Skeletal muscle satellite cell (primary cell): ENCODE data around the gene UBR4.

Experiments
- H3K27me3 ChIP-seq: 2 replicates; pipeline ENCODE4 v1.7.0; 2013; ENCODE audit warnings: low read length; ENCODE audit not compliant: control insufficient read depth, insufficient read depth
- H3K36me3 ChIP-seq: 2 replicates; pipeline ENCODE4 v1.7.0; 2013; ENCODE audit warnings: mild to moderate bottlenecking, control low read depth, low read length; ENCODE audit not compliant: insufficient read depth
- H3K4me1 ChIP-seq: 2 replicates; pipeline ENCODE4 v1.7.0; 2013; ENCODE audit warnings: low read length; ENCODE audit not compliant: control insufficient read depth, insufficient read depth
- H3K4me2 ChIP-seq: 2 replicates; pipeline ENCODE4 v1.7.0; 2013; ENCODE audit warnings: mild to moderate bottlenecking, low read length
- H3K4me3 ChIP-seq: 2 replicates; pipeline ENCODE4 v1.7.0; 2013; ENCODE audit warnings: low read length
- H3K9ac ChIP-seq: 2 replicates; pipeline ENCODE4 v1.7.0; 2013; ENCODE audit warnings: mild to moderate bottlenecking, low read depth, low read length, moderate library complexity
- H3K9me3 ChIP-seq: replicated peaks from 2 replicates; pipeline ENCODE4 v1.7.0; 2013; ENCODE audit warnings: mild to moderate bottlenecking, control low read depth, low read length

Gene UBR4

GRCh38 chr1:19213580-19213979 lies 3.5 kb upstream of the UBR4 start:
- H3K9me3 ChIP-seq = no peaks in the 10 kb centered on the region
- H3K9ac ChIP-seq = no peak overlapping the region
- no peak overlapping the region for H3K4me2 ChIP-seq
- H3K27me3 ChIP-seq = no peaks in the 10 kb centered on the region
- no peak overlapping the region for H3K4me3 ChIP-seq
- H3K4me1 ChIP-seq = peaks cover 7% of the 10 kb centered on the region
- peaks cover 29% of the 10 kb centered on the region for H3K36me3 ChIP-seq

GRCh38 chr1:19212167-19212566 lies 2.1 kb upstream of the UBR4 start:
- H3K4me1 ChIP-seq = peaks cover 14% of the 10 kb centered on the region
- H3K9ac ChIP-seq = no peak overlapping the region
- H3K4me3 ChIP-seq = no peak overlapping the region
- no peaks in the 10 kb centered on the region for H3K9me3 ChIP-seq
- H3K4me2 ChIP-seq = no peak overlapping the region
- peaks cover 20% of the 10 kb centered on the region for H3K36me3 ChIP-seq
- no peaks in the 10 kb centered on the region for H3K27me3 ChIP-seq

GRCh38 chr1:19210772-19211549 lies 895 bp upstream of the UBR4 start:
- H3K27me3 ChIP-seq = no peaks in the 10 kb centered on the region
- no peaks in the 10 kb centered on the region for H3K9me3 ChIP-seq
- peak overlapping the region; percentile 95 for H3K9ac ChIP-seq
- peaks cover 15% of the 10 kb centered on the region for H3K36me3 ChIP-seq
- peak overlapping the region; percentile 92 for H3K4me2 ChIP-seq
- peak overlapping the region; percentile 87 for H3K4me3 ChIP-seq
- H3K4me1 ChIP-seq = peaks cover 17% of the 10 kb centered on the region

- no peaks in the 10 kb centered on the region for H3K9me3 ChIP-seq
- peaks cover 8% of the 10 kb centered on the region for H3K36me3 ChIP-seq
- peak overlapping the region; percentile 95 for H3K9ac ChIP-seq
- peak overlapping the region; percentile 87 for H3K4me3 ChIP-seq
- H3K4me1 ChIP-seq = peaks cover 25% of the 10 kb centered on the region
- H3K4me2 ChIP-seq = peak overlapping the region; percentile 92
- no peaks in the 10 kb centered on the region for H3K27me3 ChIP-seq
These were observed 552 bp downstream of the UBR4 start for GRCh38 chr1:19209439-19209989.

- Histone ChIP-seq H3K4me3 (peak overlapping the region; percentile 87), H3K9me3 (no peaks in the 10 kb centered on the region), H3K36me3 (peaks cover 5% of the 10 kb centered on the region), H3K9ac (peak overlapping the region; percentile 95), H3K27me3 (no peaks in the 10 kb centered on the region), H3K4me2 (peak overlapping the region; percentile 92), H3K4me1 (peaks cover 31% of the 10 kb centered on the region)
These were observed 1.2 kb downstream of the UBR4 start for GRCh38 chr1:19208710-19209438.

GRCh38 chr1:19206947-19207346 lies 3.1 kb downstream of the UBR4 start:
- Histone ChIP-seq H3K9ac (no peak overlapping the region), H3K36me3 (no peaks in the 10 kb centered on the region), H3K9me3 (no peaks in the 10 kb centered on the region), H3K27me3 (no peaks in the 10 kb centered on the region), H3K4me1 (peaks cover 43% of the 10 kb centered on the region), H3K4me3 (no peak overlapping the region), H3K4me2 (no peak overlapping the region)

- Histone ChIP-seq H3K9ac (no peak overlapping the region), H3K36me3 (peaks cover 9% of the 10 kb centered on the region), H3K4me3 (no peak overlapping the region), H3K27me3 (no peaks in the 10 kb centered on the region), H3K4me1 (peaks cover 36% of the 10 kb centered on the region), H3K4me2 (no peak overlapping the region), H3K9me3 (no peaks in the 10 kb centered on the region)
These were observed 4.2 kb downstream of the UBR4 start for GRCh38 chr1:19205845-19206244.

- no peak overlapping the region for H3K4me3 ChIP-seq
- H3K4me2 ChIP-seq = no peak overlapping the region
- H3K4me1 ChIP-seq = peaks cover 36% of the 10 kb centered on the region
- no peak overlapping the region for H3K9ac ChIP-seq
- H3K36me3 ChIP-seq = peaks cover 12% of the 10 kb centered on the region
- H3K27me3 ChIP-seq = no peaks in the 10 kb centered on the region
- H3K9me3 ChIP-seq = no peaks in the 10 kb centered on the region
These were observed 4.7 kb downstream of the UBR4 start for GRCh38 chr1:19205403-19205802.

- H3K4me2 ChIP-seq = peak overlapping the region; percentile 32
- H3K9me3 ChIP-seq = no peaks in the 10 kb centered on the region
- H3K9ac ChIP-seq = no peak overlapping the region
- H3K27me3 ChIP-seq = no peaks in the 10 kb centered on the region
- H3K36me3 ChIP-seq = peaks cover 15% of the 10 kb centered on the region
- no peak overlapping the region for H3K4me3 ChIP-seq
- H3K4me1 ChIP-seq = peaks cover 36% of the 10 kb centered on the region
These were observed 5.4 kb downstream of the UBR4 start for GRCh38 chr1:19204446-19205266.

- H3K9ac ChIP-seq = no peak overlapping the region
- peaks cover 35% of the 10 kb centered on the region for H3K4me1 ChIP-seq
- no peaks in the 10 kb centered on the region for H3K27me3 ChIP-seq
- peaks cover 28% of the 10 kb centered on the region for H3K36me3 ChIP-seq
- H3K9me3 ChIP-seq = no peaks in the 10 kb centered on the region
- no peak overlapping the region for H3K4me3 ChIP-seq
- peak overlapping the region; percentile 11 for H3K4me2 ChIP-seq
These were observed 6.6 kb downstream of the UBR4 start for GRCh38 chr1:19203440-19203839.

GRCh38 chr1:19202396-19202795 lies 7.7 kb downstream of the UBR4 start:
- no peaks in the 10 kb centered on the region for H3K9me3 ChIP-seq
- H3K4me3 ChIP-seq = no peak overlapping the region
- H3K9ac ChIP-seq = no peak overlapping the region
- H3K36me3 ChIP-seq = peaks cover 38% of the 10 kb centered on the region
- H3K27me3 ChIP-seq = no peaks in the 10 kb centered on the region
- H3K4me2 ChIP-seq = no peak overlapping the region
- H3K4me1 ChIP-seq = peaks cover 29% of the 10 kb centered on the region
